Measurements from ENCODE around the gene FBXL17.

GRCh38 chr5:107985144-107985543 is 396.8 kb downstream of the FBXL17 start:
- TF ChIP-seq POLR2A (IDR thresholded peaks at IDR 0.05; ENCODE audit: low read length) (no peak), MAZ (IDR thresholded peaks at IDR 0.05; ENCODE audit: borderline replicate concordance, low read depth, low read length) (no peak), RAD21 (conservative IDR thresholded peaks at IDR 0.05 in 1 of 2, IDR thresholded peaks at IDR 0.05 in 1 of 2) (no peak), RFX5 (IDR thresholded peaks at IDR 0.05) (no peak), CTCF (IDR thresholded peaks at IDR 0.05) (no peak), POLR2AphosphoS2 (conservative IDR thresholded peaks at IDR 0.05; ENCODE audit: low read length) (no peak), HOXA7 (CRISPR knock-in tag; IDR thresholded peaks at IDR 0.05) (no peak), HDAC2 (IDR thresholded peaks at IDR 0.05) (no peak), KDM1A (IDR thresholded peaks at IDR 0.05; ENCODE audit: low read depth) (no peak), JUN (IDR thresholded peaks at IDR 0.05) (no peak), CHD4 (IDR thresholded peaks at IDR 0.05; ENCODE audit: borderline replicate concordance) (no peak), CHD2 (IDR thresholded peaks at IDR 0.05; ENCODE audit: low read length, partially characterized antibody) (no peak)

Data from A549 (cell line).